Caco-2 (cell line): ENCODE results near the gene ADGRB3. TPM values are rescaled to one million over a fixed set of nuclear protein-coding genes. Genes with fewer than 3 reads are reported as not detected.

Source experiments
- BruUV-seq: library from RNA; stranded (reverse); fragments of 400-500 nt; replicated peaks from 2 replicates; lab custom pipeline; 2021; lab: Mats Ljungman, UMichigan
- CTCF ChIA-PET: fragments of 300-600 bp; sonication (Branson Sonifier 250); formaldehyde crosslinking; loops from one replicate; lab custom pipeline; 2022; ENCODE audit warnings: antibody characterized with exemption; lab: Charles Lee
- POLR2A ChIA-PET: fragments of 300-600 bp; sonication (Branson Sonifier 250); formaldehyde crosslinking; loops from one replicate; lab custom pipeline; 2022; ENCODE audit warnings: antibody characterized with exemption; lab: Charles Lee
- DNase-seq, 2 experiments: peaks; one replicate each; pipeline versions ENCODE4 v3.0.0 to v3.0.0-alpha.2; 2020 to 2022
- H3K27me3 ChIP-seq: replicated peaks from 2 replicates; pipeline ENCODE4 v1.6.0; 2011; ENCODE audit warnings: low read length; ENCODE audit not compliant: control insufficient read depth, insufficient read depth
- H3K36me3 ChIP-seq: 2 replicates; pipeline ENCODE4 v1.5.1; 2011; ENCODE audit warnings: low read length; ENCODE audit not compliant: control insufficient read depth, insufficient read depth
- H3K4me1 ChIP-seq: fragments of 250-450 bp; sonication (Bioruptor Pico); 2 replicates; pipeline ENCODE4 v1.5.1; 2020; ENCODE audit warnings: mild to moderate bottlenecking
- H3K4me3 ChIP-seq: 2 replicates; pipeline ENCODE4 v1.5.1; 2011; ENCODE audit warnings: low read depth, mild to moderate bottlenecking, control low read depth, low read length
- H3K9me3 ChIP-seq: fragments of 250-450 bp; sonication (Bioruptor Pico); 2 replicates; pipeline ENCODE4 v1.5.1; 2020; ENCODE audit warnings: mild to moderate bottlenecking, moderate library complexity
- H3K27ac Mint-ChIP-seq: one replicate; pipeline ENCODE4 v1.8.0; 2022; ENCODE audit warnings: mixed read lengths; ENCODE audit not compliant: unreplicated experiment
- H3K27me3 Mint-ChIP-seq: one replicate; pipeline ENCODE4 v1.8.0; 2022; ENCODE audit warnings: mixed read lengths; ENCODE audit not compliant: insufficient read depth, unreplicated experiment
- H3K36me3 Mint-ChIP-seq: one replicate; pipeline ENCODE4 v1.8.0; 2022; ENCODE audit warnings: mild to moderate bottlenecking, mixed read lengths; ENCODE audit not compliant: insufficient read depth, unreplicated experiment
- H3K4me1 Mint-ChIP-seq: one replicate; pipeline ENCODE4 v1.8.0; 2022; ENCODE audit warnings: low read depth, mixed read lengths; ENCODE audit not compliant: unreplicated experiment
- H3K4me3 Mint-ChIP-seq: one replicate; pipeline ENCODE4 v1.8.0; 2022; ENCODE audit warnings: mild to moderate bottlenecking, moderate library complexity, mixed read lengths; ENCODE audit not compliant: unreplicated experiment
- H3K9me3 Mint-ChIP-seq: one replicate; pipeline ENCODE4 v1.8.0; 2022; ENCODE audit warnings: mixed read lengths; ENCODE audit not compliant: unreplicated experiment
- CTCF ChIP-seq, 2 experiments: fragments of 200-600 bp in 1 of 2; IDR thresholded peaks; 1 replicate in 1 of 2; 2 replicates in 1 of 2; pipeline versions ENCODE4 v1.5.1 to v1.8.0; 2011 to 2022; ENCODE audit warnings: antibody characterized with exemption in 1 of 2, control low read depth in 1 of 2, inconsistent platforms in 1 of 2, low read depth in 1 of 2, low read length in 1 of 2, mild to moderate bottlenecking in 1 of 2, moderate library complexity in 1 of 2; ENCODE audit not compliant: insufficient read depth in 1 of 2, severe bottlenecking in 1 of 2, unreplicated experiment in 1 of 2
- intact Hi-C: fragments of 100-400 bp; cut with micrococcal nuclease; formaldehyde crosslinking; loops from one replicate; pipeline ENCODE4 v1.10.0; 2022; ENCODE audit not compliant: unreplicated experiment
- total RNA-seq: library from RNA; stranded (reverse); gene quantifications from 2 replicates; pipeline ENCODE4 v1.2.3, GENCODE V29; 2022

ADGRB3 gene
- total RNA-seq, 1 experiment from 2014 or later = 0.18 TPM

- Mint-ChIP-seq H3K27ac (no peak overlapping the region), H3K27me3 (no peaks in the 10 kb centered on the region), H3K36me3 (no peaks in the 10 kb centered on the region), H3K4me1 (no peaks in the 10 kb centered on the region), H3K4me3 (no peak overlapping the region), H3K9me3 (no peaks in the 10 kb centered on the region)
- Histone ChIP-seq H3K4me1 (no peaks in the 10 kb centered on the region), H3K27me3 (no peaks in the 10 kb centered on the region), H3K4me3 (no peak overlapping the region), H3K36me3 (no peaks in the 10 kb centered on the region), H3K9me3 (no peaks in the 10 kb centered on the region)
- no TSS peak for BruUV-seq
- ChIA-PET POLR2A (no interaction called here), CTCF (no interaction called here)
- intact Hi-C loops = no loop called here
- DNase-seq = no peak
- TF ChIP-seq CTCF (IDR thresholded peaks at IDR 0.05; ENCODE audit: insufficient read depth in 1 of 2, low read depth in 1 of 2, low read length in 1 of 2, severe bottlenecking in 1 of 2, unreplicated experiment in 1 of 2) = no peak
These were observed 383.8 kb downstream of the ADGRB3 start for GRCh38 chr6:69018906-69019305.

GRCh38 chr6:69019832-69020231 lies 384.8 kb downstream of the ADGRB3 start:
- no peaks in the 10 kb centered on the region for H3K9me3 Mint-ChIP-seq

GRCh38 chr6:69022993-69023392 lies 387.9 kb downstream of the ADGRB3 start:
- no TSS peak for BruUV-seq
- H3K4me1 Mint-ChIP-seq = no peaks in the 10 kb centered on the region
- Histone ChIP-seq H3K36me3 (no peaks in the 10 kb centered on the region), H3K4me3 (no peak overlapping the region), H3K9me3 (no peaks in the 10 kb centered on the region), H3K4me1 (no peaks in the 10 kb centered on the region), H3K27me3 (no peaks in the 10 kb centered on the region)
- H3K4me3 Mint-ChIP-seq = no peak overlapping the region
- H3K9me3 Mint-ChIP-seq = no peaks in the 10 kb centered on the region
- H3K27ac Mint-ChIP-seq = no peak overlapping the region
- ChIA-PET POLR2A (no interaction called here), CTCF (no interaction called here)
- intact Hi-C loops = no loop called here
- H3K27me3 Mint-ChIP-seq = no peaks in the 10 kb centered on the region
- no peak for TF ChIP-seq CTCF (IDR thresholded peaks at IDR 0.05; ENCODE audit: insufficient read depth in 1 of 2, low read depth in 1 of 2, low read length in 1 of 2, severe bottlenecking in 1 of 2, unreplicated experiment in 1 of 2)
- DNase-seq = no peak
- H3K36me3 Mint-ChIP-seq = no peaks in the 10 kb centered on the region

More at GRCh38 chr6:69019832-69020231, 384.8 kb downstream of the ADGRB3 start:
- Histone ChIP-seq H3K4me3 (no peak overlapping the region), H3K27me3 (no peaks in the 10 kb centered on the region), H3K36me3 (no peaks in the 10 kb centered on the region), H3K9me3 (no peaks in the 10 kb centered on the region), H3K4me1 (no peaks in the 10 kb centered on the region)
- Mint-ChIP-seq H3K4me1 (no peaks in the 10 kb centered on the region), H3K4me3 (no peak overlapping the region), H3K27me3 (no peaks in the 10 kb centered on the region), H3K36me3 (no peaks in the 10 kb centered on the region), H3K27ac (no peak overlapping the region)
- ChIA-PET POLR2A (no interaction called here), CTCF (no interaction called here)
- BruUV-seq = no TSS peak
- intact Hi-C loops = no loop called here
- no peak for TF ChIP-seq CTCF (IDR thresholded peaks at IDR 0.05; ENCODE audit: insufficient read depth in 1 of 2, low read depth in 1 of 2, low read length in 1 of 2, severe bottlenecking in 1 of 2, unreplicated experiment in 1 of 2)
- no peak for DNase-seq
